ENCODE data around the gene ZNF33A. TPM values are rescaled to one million over a fixed set of nuclear protein-coding genes. Genes with fewer than 3 reads are reported as not detected.

ZNF33A gene
- total and polyA plus RNA-seq, 2 experiments from 2014 or later = 20.3 to 32.6 TPM

DNA sequence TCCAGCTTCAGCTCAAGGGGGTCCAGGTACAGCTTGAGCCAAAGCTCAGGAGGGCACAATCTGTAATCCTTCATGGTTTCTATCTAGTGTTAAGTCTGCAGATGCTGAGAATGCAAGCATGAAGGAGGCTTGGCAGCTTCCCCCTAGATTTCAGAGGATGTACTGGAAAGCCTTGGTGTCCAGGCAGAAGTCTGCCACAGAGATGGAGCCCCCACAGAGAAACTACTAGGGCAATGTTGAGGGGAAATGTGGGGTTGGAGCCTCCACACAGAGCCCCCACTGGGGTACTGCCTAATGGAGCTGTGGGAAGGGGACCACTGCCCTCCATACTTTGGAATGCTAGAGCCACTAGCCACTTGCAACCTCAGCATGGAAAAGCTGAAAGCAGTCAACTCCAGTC lies 45.5 kb upstream of the ZNF33A start:
- H3K9me3 Mint-ChIP-seq = peaks cover 98% of the 10 kb centered on the region
- Histone ChIP-seq H3K9me2 (ENCODE audit: insufficient read depth) (no peaks in the 10 kb centered on the region), H3K4me3 (no peak overlapping the region), H3K4me1 (ENCODE audit: insufficient read depth) (no peaks in the 10 kb centered on the region), H3K27me3 (ENCODE audit: insufficient read depth) (no peaks in the 10 kb centered on the region), H2AFZ (no peak overlapping the region), H3K27ac (ENCODE audit: low read depth) (no peak overlapping the region), H3K4me2 (no peak overlapping the region), H4K20me1 (replicated peaks; ENCODE audit: insufficient read depth) (no peaks in the 10 kb centered on the region), H3K36me3 (ENCODE audit: insufficient read depth) (peaks cover 4% of the 10 kb centered on the region), H3F3A (replicated peaks; ENCODE audit: low read depth) (no peaks in the 10 kb centered on the region), H3K79me2 (replicated peaks; ENCODE audit: insufficient read depth) (no peaks in the 10 kb centered on the region)
- no peaks in the 10 kb centered on the region for H3K27me3 Mint-ChIP-seq (ENCODE audit: insufficient read depth, low read depth, poor library complexity)
- ATAC-seq = no peak
- H3K36me3 Mint-ChIP-seq (ENCODE audit: low read depth) = peaks cover 39% of the 10 kb centered on the region
- no peaks in the 10 kb centered on the region for H3K4me1 Mint-ChIP-seq
- no peak for DNase-seq (ENCODE audit: low spot score)
- TF ChIP-seq ZNF331 (CRISPR knock-in tag; IDR thresholded peaks at IDR 0.05; ENCODE audit: low read depth) (no peak), STAT1 (IDR thresholded peaks at IDR 0.05; ENCODE audit: unreplicated experiment) (no peak), ZNF114 (CRISPR knock-in tag; IDR thresholded peaks at IDR 0.05) (no peak), CTCF (conservative IDR thresholded peaks at IDR 0.05; ENCODE audit: low read depth in 2 of 2) (no peak), EZH2phosphoT487 (IDR thresholded peaks at IDR 0.05; ENCODE audit: unreplicated experiment) (no peak), REST (IDR thresholded peaks at IDR 0.05; ENCODE audit: unreplicated experiment) (no peak), NANOG (IDR thresholded peaks at IDR 0.05; ENCODE audit: borderline replicate concordance) (no peak), CREB1 (CRISPR knock-in tag; IDR thresholded peaks at IDR 0.05; ENCODE audit: low read depth) (no peak), JUNB (IDR thresholded peaks at IDR 0.05; ENCODE audit: unreplicated experiment) (no peak), POLR2AphosphoS5 (IDR thresholded peaks at IDR 0.05; ENCODE audit: low read depth) (no peak), EZH2 (IDR thresholded peaks at IDR 0.05; ENCODE audit: low read depth, unreplicated experiment) (no peak)
- TF ChIP-seq, protein P1, sequence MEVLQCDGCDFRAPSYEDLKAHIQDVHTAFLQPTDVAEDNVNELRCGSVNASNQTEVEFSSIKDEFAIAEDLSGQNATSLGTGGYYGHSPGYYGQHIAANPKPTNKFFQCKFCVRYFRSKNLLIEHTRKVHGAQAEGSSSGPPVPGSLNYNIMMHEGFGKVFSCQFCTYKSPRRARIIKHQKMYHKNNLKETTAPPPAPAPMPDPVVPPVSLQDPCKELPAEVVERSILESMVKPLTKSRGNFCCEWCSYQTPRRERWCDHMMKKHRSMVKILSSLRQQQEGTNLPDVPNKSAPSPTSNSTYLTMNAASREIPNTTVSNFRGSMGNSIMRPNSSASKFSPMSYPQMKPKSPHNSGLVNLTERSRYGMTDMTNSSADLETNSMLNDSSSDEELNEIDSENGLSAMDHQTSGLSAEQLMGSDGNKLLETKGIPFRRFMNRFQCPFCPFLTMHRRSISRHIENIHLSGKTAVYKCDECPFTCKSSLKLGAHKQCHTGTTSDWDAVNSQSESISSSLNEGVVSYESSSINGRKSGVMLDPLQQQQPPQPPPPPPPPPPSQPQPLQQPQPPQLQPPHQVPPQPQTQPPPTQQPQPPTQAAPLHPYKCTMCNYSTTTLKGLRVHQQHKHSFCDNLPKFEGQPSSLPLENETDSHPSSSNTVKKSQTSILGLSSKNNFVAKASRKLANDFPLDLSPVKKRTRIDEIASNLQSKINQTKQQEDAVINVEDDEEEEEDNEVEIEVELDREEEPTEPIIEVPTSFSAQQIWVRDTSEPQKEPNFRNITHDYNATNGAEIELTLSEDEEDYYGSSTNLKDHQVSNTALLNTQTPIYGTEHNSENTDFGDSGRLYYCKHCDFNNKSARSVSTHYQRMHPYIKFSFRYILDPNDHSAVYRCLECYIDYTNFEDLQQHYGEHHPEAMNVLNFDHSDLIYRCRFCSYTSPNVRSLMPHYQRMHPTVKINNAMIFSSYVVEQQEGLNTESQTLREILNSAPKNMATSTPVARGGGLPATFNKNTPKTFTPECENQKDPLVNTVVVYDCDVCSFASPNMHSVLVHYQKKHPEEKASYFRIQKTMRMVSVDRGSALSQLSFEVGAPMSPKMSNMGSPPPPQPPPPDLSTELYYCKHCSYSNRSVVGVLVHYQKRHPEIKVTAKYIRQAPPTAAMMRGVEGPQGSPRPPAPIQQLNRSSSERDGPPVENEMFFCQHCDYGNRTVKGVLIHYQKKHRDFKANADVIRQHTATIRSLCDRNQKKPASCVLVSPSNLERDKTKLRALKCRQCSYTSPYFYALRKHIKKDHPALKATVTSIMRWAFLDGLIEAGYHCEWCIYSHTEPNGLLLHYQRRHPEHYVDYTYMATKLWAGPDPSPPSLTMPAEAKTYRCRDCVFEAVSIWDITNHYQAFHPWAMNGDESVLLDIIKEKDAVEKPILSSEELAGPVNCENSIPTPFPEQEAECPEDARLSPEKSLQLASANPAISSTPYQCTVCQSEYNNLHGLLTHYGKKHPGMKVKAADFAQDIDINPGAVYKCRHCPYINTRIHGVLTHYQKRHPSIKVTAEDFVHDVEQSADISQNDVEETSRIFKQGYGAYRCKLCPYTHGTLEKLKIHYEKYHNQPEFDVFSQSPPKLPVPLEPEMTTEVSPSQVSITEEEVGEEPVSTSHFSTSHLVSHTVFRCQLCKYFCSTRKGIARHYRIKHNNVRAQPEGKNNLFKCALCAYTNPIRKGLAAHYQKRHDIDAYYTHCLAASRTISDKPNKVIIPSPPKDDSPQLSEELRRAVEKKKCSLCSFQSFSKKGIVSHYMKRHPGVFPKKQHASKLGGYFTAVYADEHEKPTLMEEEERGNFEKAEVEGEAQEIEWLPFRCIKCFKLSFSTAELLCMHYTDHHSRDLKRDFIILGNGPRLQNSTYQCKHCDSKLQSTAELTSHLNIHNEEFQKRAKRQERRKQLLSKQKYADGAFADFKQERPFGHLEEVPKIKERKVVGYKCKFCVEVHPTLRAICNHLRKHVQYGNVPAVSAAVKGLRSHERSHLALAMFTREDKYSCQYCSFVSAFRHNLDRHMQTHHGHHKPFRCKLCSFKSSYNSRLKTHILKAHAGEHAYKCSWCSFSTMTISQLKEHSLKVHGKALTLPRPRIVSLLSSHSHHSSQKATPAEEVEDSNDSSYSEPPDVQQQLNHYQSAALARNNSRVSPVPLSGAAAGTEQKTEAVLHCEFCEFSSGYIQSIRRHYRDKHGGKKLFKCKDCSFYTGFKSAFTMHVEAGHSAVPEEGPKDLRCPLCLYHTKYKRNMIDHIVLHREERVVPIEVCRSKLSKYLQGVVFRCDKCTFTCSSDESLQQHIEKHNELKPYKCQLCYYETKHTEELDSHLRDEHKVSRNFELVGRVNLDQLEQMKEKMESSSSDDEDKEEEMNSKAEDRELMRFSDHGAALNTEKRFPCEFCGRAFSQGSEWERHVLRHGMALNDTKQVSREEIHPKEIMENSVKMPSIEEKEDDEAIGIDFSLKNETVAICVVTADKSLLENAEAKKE (CRISPR knock-in tag; IDR thresholded peaks at IDR 0.05) = no peak
- TF ChIP-seq, protein P2, sequence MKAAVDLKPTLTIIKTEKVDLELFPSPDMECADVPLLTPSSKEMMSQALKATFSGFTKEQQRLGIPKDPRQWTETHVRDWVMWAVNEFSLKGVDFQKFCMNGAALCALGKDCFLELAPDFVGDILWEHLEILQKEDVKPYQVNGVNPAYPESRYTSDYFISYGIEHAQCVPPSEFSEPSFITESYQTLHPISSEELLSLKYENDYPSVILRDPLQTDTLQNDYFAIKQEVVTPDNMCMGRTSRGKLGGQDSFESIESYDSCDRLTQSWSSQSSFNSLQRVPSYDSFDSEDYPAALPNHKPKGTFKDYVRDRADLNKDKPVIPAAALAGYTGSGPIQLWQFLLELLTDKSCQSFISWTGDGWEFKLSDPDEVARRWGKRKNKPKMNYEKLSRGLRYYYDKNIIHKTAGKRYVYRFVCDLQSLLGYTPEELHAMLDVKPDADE (IDR thresholded peaks at IDR 0.05) = no peak
- H3K27ac Mint-ChIP-seq = no peak overlapping the region
- H3K4me3 Mint-ChIP-seq = no peak overlapping the region
